Panc1 (cell line): ENCODE results near the gene LILRB3. TPM values are rescaled to one million over a fixed set of nuclear protein-coding genes. Genes with fewer than 3 reads are reported as not detected.
"Not testable (repeated sequence)": the region's sequence is repeated elsewhere in the genome, so short reads cannot be mapped to it uniquely, and the experiment has no call there.

Source experiments
- ATAC-seq: fragments of 200-7000 bp; cut with Tn5 transposase; 2 replicates; pipeline ENCODE4 v1.9.1; 2020; ENCODE audit warnings: mild to moderate bottlenecking, moderate library complexity
- BruUV-seq: library from RNA; stranded (reverse); fragments of 400-500 nt; replicated peaks from 2 replicates; lab custom pipeline; 2021; lab: Mats Ljungman, UMichigan
- CTCF ChIA-PET: fragments of 300-600 bp; sonication (Branson Sonifier 250); formaldehyde crosslinking; loops from one replicate; lab custom pipeline; 2022; ENCODE audit warnings: antibody characterized with exemption; lab: Charles Lee
- POLR2A ChIA-PET: fragments of 300-600 bp; sonication (Branson Sonifier 250); formaldehyde crosslinking; loops from one replicate; lab custom pipeline; 2022; ENCODE audit warnings: antibody characterized with exemption; lab: Charles Lee
- DNase-seq: peaks from one replicate; pipeline ENCODE4 v3.0.0-alpha.2; 2010; ENCODE audit warnings: low read depth, low spot score
- H3K27ac ChIP-seq: 2 replicates; pipeline ENCODE4 v1.5.1; 2011; ENCODE audit warnings: mild to moderate bottlenecking, low read length, inconsistent platforms
- H3K27me3 ChIP-seq: fragments of 200-500 bp; sonication (Bioruptor generic); 2 replicates; pipeline ENCODE4 v1.6.0; 2014; ENCODE audit warnings: low read length, inconsistent platforms; ENCODE audit not compliant: control insufficient read depth, insufficient read depth
- H3K36me3 ChIP-seq: fragments of 200-500 bp; sonication (Bioruptor generic); 2 replicates; pipeline ENCODE4 v1.5.1; 2014; ENCODE audit warnings: inconsistent platforms, mild to moderate bottlenecking, low read length, moderate library complexity; ENCODE audit not compliant: control insufficient read depth, insufficient read depth
- H3K4me1 ChIP-seq: 2 replicates; pipeline ENCODE4 v1.5.1; 2011; ENCODE audit warnings: inconsistent platforms, mild to moderate bottlenecking, low read length, moderate library complexity; ENCODE audit not compliant: control insufficient read depth, insufficient read depth
- H3K4me3 ChIP-seq, 2 experiments: 2 replicates each; pipeline ENCODE4 v1.5.1; 2011 to 2012; ENCODE audit warnings: low read depth in 2 of 2, low read length in 2 of 2, mild to moderate bottlenecking in 2 of 2, inconsistent platforms in 1 of 2, moderate library complexity in 1 of 2
- H3K9me3 ChIP-seq: fragments of 200-500 bp; sonication (Bioruptor generic); 2 replicates; pipeline ENCODE4 v1.5.1; 2014; ENCODE audit warnings: low read depth, mild to moderate bottlenecking, inconsistent platforms, low read length, moderate library complexity; ENCODE audit not compliant: control insufficient read depth, insufficient read depth
- POLR2AphosphoS5 ChIP-seq: IDR thresholded peaks from 2 replicates; pipeline ENCODE4 v1.6.1; 2012; ENCODE audit warnings: mild to moderate bottlenecking, low read depth, low read length, moderate library complexity
- SIN3A ChIP-seq: IDR thresholded peaks from 2 replicates; pipeline ENCODE4 v1.6.1; 2012; ENCODE audit warnings: low read depth, mild to moderate bottlenecking, low read length, moderate library complexity, borderline replicate concordance; ENCODE audit not compliant: insufficient read depth
- TCF7L2 ChIP-seq: IDR thresholded peaks from 2 replicates; pipeline ENCODE4 v1.6.1; 2011; ENCODE audit warnings: mild to moderate bottlenecking, low read depth, low read length, inconsistent platforms
- in situ Hi-C: cut with HindIII; loops from 2 replicates; pipeline ENCODE4 v1.10.0; 2016; ENCODE audit warnings: low sequenced_read_pairs, low pct_unique_long_range_greater_than_20kb
- intact Hi-C: fragments of 100-400 bp; cut with micrococcal nuclease; formaldehyde crosslinking; loops from one replicate; pipeline ENCODE4 v1.10.0; 2022; ENCODE audit not compliant: unreplicated experiment
- total RNA-seq: library from RNA; stranded (reverse); gene quantifications from one replicate; pipeline ENCODE4 v1.2.1, GENCODE V29; 2021; ENCODE audit not compliant: unreplicated experiment
- TF ChIP-seq, protein P1 (sequence below): fragments of 450-650 bp; IDR thresholded peaks from 2 replicates; pipeline ENCODE4 v1.5.1; 2017; ENCODE audit warnings: mild to moderate bottlenecking
- TF ChIP-seq, protein P2 (sequence below), 2 experiments: IDR thresholded peaks; 2 replicates each; pipeline ENCODE4 v1.6.1; 2011 to 2012; ENCODE audit warnings: low read depth in 2 of 2, control low read depth in 1 of 2, low read length in 1 of 2, mild to moderate bottlenecking in 1 of 2, moderate library complexity in 1 of 2; ENCODE audit not compliant: insufficient read depth in 1 of 2

LILRB3 gene
- total RNA-seq, 1 experiment from 2014 or later: 0.18 TPM

DNA sequence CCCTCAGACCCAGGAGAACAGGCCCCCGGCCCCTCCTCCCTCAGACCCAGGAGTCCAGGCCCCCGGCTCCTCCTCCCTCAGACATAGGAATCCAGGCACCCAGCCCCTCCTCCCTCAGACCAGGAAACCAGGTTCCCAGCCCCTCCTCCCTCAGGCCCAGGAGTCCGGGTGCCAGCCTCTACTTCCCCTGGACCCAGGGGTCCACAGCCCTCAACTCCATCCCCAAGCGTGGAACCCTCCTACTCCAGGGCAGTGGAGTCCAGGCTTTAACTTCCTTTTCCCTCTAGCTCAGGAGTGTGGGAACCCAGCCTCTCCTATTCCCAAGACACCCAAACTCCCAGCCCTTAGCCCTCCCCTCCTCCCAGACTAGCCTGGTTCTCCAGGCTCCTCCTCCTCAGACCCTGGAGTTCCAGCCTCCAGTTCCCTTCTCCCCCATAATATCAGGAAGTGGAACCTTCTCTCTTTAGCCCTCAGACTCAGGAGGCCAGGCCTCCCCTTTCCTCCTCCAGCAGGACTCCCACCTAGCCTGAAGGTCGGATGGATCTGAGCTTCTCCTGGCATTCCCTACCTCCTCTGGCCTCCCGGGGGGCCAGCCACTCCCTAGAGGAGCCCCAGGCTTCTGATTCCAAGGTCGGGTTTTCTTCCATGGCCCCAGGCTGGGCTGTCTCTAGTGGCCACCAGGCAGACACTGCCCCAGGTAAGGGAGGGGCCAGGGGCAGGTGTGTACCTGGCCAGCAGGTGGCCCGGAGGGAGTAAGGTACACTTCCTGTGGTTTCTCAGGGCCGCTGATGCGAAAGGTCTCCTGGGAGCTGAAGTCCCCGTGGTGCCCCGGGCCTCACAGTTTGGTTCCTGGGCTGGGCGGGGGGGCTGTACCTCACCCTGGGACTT is 50.1 kb downstream of the LILRB3 start, which contains the start of gene TMC4:
Gene TMC4, minus strand, starts transcription at position 690 of the 888 bp plus-strand sequence. Its CDS starts 43 bp downstream, at position 647.
- in situ Hi-C loops (no loop called here), intact Hi-C loops (no loop called here)
- peak; percentile 57 for ATAC-seq
- H3K4me3 ChIP-seq: peak within 1 kb of the TSS in 1 of 2 experiments; percentile 9; a peak in 1 of 4 replicates
- H3K27ac ChIP-seq: peak within 1 kb of the TSS; percentile 36
- CTCF ChIA-PET: interaction anchor here (0.6 kb wide), 2 partner anchors 14 to 16 kb away, joined by 4 read pairs; no protein-coding TSS in a partner anchor
- TF ChIP-seq POLR2AphosphoS5: peak; percentile 0; the same call in 1 of the 2 replicates
- TF ChIP-seq SIN3A: no peak
- TF ChIP-seq, protein P1, sequence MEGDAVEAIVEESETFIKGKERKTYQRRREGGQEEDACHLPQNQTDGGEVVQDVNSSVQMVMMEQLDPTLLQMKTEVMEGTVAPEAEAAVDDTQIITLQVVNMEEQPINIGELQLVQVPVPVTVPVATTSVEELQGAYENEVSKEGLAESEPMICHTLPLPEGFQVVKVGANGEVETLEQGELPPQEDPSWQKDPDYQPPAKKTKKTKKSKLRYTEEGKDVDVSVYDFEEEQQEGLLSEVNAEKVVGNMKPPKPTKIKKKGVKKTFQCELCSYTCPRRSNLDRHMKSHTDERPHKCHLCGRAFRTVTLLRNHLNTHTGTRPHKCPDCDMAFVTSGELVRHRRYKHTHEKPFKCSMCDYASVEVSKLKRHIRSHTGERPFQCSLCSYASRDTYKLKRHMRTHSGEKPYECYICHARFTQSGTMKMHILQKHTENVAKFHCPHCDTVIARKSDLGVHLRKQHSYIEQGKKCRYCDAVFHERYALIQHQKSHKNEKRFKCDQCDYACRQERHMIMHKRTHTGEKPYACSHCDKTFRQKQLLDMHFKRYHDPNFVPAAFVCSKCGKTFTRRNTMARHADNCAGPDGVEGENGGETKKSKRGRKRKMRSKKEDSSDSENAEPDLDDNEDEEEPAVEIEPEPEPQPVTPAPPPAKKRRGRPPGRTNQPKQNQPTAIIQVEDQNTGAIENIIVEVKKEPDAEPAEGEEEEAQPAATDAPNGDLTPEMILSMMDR: no peak
- TF ChIP-seq, protein P2, sequence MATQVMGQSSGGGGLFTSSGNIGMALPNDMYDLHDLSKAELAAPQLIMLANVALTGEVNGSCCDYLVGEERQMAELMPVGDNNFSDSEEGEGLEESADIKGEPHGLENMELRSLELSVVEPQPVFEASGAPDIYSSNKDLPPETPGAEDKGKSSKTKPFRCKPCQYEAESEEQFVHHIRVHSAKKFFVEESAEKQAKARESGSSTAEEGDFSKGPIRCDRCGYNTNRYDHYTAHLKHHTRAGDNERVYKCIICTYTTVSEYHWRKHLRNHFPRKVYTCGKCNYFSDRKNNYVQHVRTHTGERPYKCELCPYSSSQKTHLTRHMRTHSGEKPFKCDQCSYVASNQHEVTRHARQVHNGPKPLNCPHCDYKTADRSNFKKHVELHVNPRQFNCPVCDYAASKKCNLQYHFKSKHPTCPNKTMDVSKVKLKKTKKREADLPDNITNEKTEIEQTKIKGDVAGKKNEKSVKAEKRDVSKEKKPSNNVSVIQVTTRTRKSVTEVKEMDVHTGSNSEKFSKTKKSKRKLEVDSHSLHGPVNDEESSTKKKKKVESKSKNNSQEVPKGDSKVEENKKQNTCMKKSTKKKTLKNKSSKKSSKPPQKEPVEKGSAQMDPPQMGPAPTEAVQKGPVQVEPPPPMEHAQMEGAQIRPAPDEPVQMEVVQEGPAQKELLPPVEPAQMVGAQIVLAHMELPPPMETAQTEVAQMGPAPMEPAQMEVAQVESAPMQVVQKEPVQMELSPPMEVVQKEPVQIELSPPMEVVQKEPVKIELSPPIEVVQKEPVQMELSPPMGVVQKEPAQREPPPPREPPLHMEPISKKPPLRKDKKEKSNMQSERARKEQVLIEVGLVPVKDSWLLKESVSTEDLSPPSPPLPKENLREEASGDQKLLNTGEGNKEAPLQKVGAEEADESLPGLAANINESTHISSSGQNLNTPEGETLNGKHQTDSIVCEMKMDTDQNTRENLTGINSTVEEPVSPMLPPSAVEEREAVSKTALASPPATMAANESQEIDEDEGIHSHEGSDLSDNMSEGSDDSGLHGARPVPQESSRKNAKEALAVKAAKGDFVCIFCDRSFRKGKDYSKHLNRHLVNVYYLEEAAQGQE (IDR thresholded peaks at IDR 0.05; ENCODE audit: insufficient read depth in 1 of 2, low read depth in 2 of 2, low read length in 1 of 2): no peak
- TF ChIP-seq TCF7L2: no peak
- no TSS peak for BruUV-seq
- H3K27me3 ChIP-seq: no peaks in the 10 kb centered on the region
- POLR2A ChIA-PET: interaction anchor here (0.6 to 1.4 kb wide), 3 partner anchors 17 to 305 kb away, joined by 3 read pairs; partner anchors contain the start of gene MBOAT7
- H3K4me1 ChIP-seq: peaks cover 9% of the 10 kb centered on the region
- H3K36me3 ChIP-seq: no peaks in the 10 kb centered on the region
- DNase-seq: no peak
- no peaks in the 10 kb centered on the region for H3K9me3 ChIP-seq

DNA sequence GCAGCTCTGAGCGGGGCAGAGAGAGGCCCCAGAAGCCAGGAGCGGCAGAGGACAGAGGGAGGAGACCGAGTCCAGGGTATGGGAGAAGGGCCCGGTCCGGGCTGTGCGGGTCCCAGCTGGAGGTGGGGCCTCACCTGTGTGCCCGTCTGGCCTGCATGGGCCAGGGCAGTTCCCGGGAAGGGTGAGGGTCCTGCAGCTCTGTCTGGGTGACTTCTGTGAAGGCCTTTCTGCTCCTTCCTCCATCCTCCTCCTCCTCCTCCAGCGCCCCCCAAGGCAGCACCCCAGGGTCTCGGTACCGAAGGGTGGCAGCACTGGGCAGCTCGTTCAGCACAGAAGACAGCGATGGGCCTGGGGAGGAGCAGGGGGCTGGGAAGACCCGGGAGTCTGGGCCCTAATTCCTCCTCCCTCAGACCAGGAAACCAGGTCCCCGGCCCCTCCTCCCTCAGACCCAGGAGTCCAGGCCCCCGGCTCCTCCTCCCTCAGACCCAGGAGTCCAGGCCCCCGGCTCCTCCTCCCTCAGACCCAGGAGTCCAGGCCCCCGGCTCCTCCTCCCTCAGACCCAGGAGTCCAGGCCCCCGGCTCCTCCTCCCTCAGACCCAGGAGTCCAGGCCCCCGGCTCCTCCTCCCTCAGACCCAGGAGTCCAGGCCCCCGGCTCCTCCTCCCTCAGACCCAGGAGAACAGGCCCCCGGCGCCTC is 50.9 kb downstream of the LILRB3 start:
- H3K9me3 ChIP-seq, H3K36me3 ChIP-seq, POLR2A ChIA-PET, H3K27ac ChIP-seq, H3K4me1 ChIP-seq, in situ Hi-C loops, BruUV-seq, H3K27me3 ChIP-seq, intact Hi-C loops, DNase-seq, ATAC-seq, H3K4me3 ChIP-seq, CTCF ChIA-PET: not testable (repeated sequence)
